ENCODE measurements around the gene OAT.

DNA sequence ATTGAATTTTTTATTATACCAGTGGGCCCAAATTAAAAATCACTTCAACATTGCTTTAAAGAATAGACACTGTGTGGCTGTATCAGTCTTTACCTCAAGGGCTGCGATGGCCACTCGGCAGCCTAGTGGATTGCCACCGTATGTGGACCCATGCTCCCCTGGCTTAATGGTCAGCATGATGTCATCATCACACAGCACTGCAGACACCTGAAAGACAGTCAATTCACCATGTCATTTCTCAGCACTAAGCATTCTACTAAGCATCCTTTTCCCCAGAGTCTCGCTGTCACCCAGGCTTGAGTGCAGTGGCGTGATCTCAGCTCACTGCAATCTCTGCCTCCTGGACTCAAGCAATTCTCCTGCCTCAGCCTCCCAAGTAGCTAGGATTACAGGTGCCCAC lies 17.1 kb downstream of the OAT start:
- TF ChIP-seq, protein P1, sequence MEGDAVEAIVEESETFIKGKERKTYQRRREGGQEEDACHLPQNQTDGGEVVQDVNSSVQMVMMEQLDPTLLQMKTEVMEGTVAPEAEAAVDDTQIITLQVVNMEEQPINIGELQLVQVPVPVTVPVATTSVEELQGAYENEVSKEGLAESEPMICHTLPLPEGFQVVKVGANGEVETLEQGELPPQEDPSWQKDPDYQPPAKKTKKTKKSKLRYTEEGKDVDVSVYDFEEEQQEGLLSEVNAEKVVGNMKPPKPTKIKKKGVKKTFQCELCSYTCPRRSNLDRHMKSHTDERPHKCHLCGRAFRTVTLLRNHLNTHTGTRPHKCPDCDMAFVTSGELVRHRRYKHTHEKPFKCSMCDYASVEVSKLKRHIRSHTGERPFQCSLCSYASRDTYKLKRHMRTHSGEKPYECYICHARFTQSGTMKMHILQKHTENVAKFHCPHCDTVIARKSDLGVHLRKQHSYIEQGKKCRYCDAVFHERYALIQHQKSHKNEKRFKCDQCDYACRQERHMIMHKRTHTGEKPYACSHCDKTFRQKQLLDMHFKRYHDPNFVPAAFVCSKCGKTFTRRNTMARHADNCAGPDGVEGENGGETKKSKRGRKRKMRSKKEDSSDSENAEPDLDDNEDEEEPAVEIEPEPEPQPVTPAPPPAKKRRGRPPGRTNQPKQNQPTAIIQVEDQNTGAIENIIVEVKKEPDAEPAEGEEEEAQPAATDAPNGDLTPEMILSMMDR (IDR thresholded peaks at IDR 0.05), result no peak
- TF ChIP-seq POLR2A (IDR thresholded peaks at IDR 0.05), result no peak

All from testis (tissue), 2 donors.